T-helper 1 cell treated with Interleukin-12 subunit alpha and Interleukin-12 subunit beta and Interleukin-4 antibody, amounts not matched to agents 30 μg/mL and 1 μg/mL, for 36 hours (primary cell): ENCODE measurements around the gene CDK19.
"Not testable (repeated sequence)": the region's sequence is repeated elsewhere in the genome, so short reads cannot be mapped to it uniquely, and the experiment has no call there.

Experiments used
- H3K27ac Mint-ChIP-seq: one replicate; pipeline ENCODE4 v1.8.0; 2021; ENCODE audit warnings: mild to moderate bottlenecking, mixed read lengths
- H3K27me3 Mint-ChIP-seq: one replicate; pipeline ENCODE4 v1.8.0; 2021; ENCODE audit warnings: low read depth, mixed read lengths
- H3K36me3 Mint-ChIP-seq: one replicate; pipeline ENCODE4 v1.8.0; 2021; ENCODE audit warnings: low read depth, mixed read lengths
- H3K4me1 Mint-ChIP-seq: one replicate; pipeline ENCODE4 v1.8.0; 2021; ENCODE audit warnings: low read depth, mixed read lengths
- H3K4me3 Mint-ChIP-seq: one replicate; pipeline ENCODE4 v1.8.0; 2021; ENCODE audit warnings: mild to moderate bottlenecking, moderate library complexity, mixed read lengths
- H3K9me3 Mint-ChIP-seq: one replicate; pipeline ENCODE4 v1.8.0; 2021; ENCODE audit warnings: mixed read lengths

Gene CDK19

GRCh38 chr6:110815411-110816409 is at the start of gene CDK19:
Gene CDK19, minus strand, starts transcription at chr6:110815469. Its CDS starts 333 bp downstream, at chr6:110815136.
- Mint-ChIP-seq H3K4me3 (peak within 1 kb of the TSS; percentile 99), H3K27ac (peak within 1 kb of the TSS; percentile 99), H3K4me1 (peaks cover 30% of the 10 kb centered on the region), H3K9me3 (no peaks in the 10 kb centered on the region), H3K27me3 (no peaks in the 10 kb centered on the region), H3K36me3 (peaks cover 1% of the 10 kb centered on the region)

- Mint-ChIP-seq H3K4me1 (peaks cover 6% of the 10 kb centered on the region), H3K9me3 (no peaks in the 10 kb centered on the region), H3K27me3 (no peaks in the 10 kb centered on the region), H3K36me3 (no peaks in the 10 kb centered on the region), H3K27ac (no peak overlapping the region), H3K4me3 (no peak overlapping the region)
These were observed 49.6 kb upstream of the CDK19 start for GRCh38 chr6:110864824-110865223.

GRCh38 chr6:110859335-110859792 is 44.1 kb upstream of the CDK19 start:
- H3K36me3 Mint-ChIP-seq, result no peaks in the 10 kb centered on the region
- peaks cover 4% of the 10 kb centered on the region for H3K4me1 Mint-ChIP-seq
- no peak overlapping the region for H3K4me3 Mint-ChIP-seq
- H3K9me3 Mint-ChIP-seq, result no peaks in the 10 kb centered on the region
- no peaks in the 10 kb centered on the region for H3K27me3 Mint-ChIP-seq
- H3K27ac Mint-ChIP-seq, result peak overlapping the region; percentile 52

GRCh38 chr6:110858562-110859214 is 43.4 kb upstream of the CDK19 start:
- Mint-ChIP-seq H3K4me1 (peaks cover 4% of the 10 kb centered on the region), H3K27me3 (no peaks in the 10 kb centered on the region), H3K4me3 (no peak overlapping the region), H3K27ac (peak overlapping the region; percentile 52), H3K9me3 (no peaks in the 10 kb centered on the region), H3K36me3 (no peaks in the 10 kb centered on the region)

- no peaks in the 10 kb centered on the region for H3K27me3 Mint-ChIP-seq
- H3K4me1 Mint-ChIP-seq, result peaks cover 4% of the 10 kb centered on the region
- no peak overlapping the region for H3K27ac Mint-ChIP-seq
These were observed 42.7 kb upstream of the CDK19 start for GRCh38 chr6:110858016-110858415.

GRCh38 chr6:110856296-110856695 is 41.0 kb upstream of the CDK19 start:
- H3K27me3 Mint-ChIP-seq, result no peaks in the 10 kb centered on the region
- peaks cover 4% of the 10 kb centered on the region for H3K4me1 Mint-ChIP-seq
- H3K4me3 Mint-ChIP-seq, result no peak overlapping the region
- H3K9me3 Mint-ChIP-seq, result no peaks in the 10 kb centered on the region
- H3K36me3 Mint-ChIP-seq, result no peaks in the 10 kb centered on the region
- no peak overlapping the region for H3K27ac Mint-ChIP-seq

More at GRCh38 chr6:110858016-110858415, 42.7 kb upstream of the CDK19 start:
- Mint-ChIP-seq H3K9me3 (no peaks in the 10 kb centered on the region), H3K36me3 (no peaks in the 10 kb centered on the region), H3K4me3 (no peak overlapping the region)

- H3K27ac Mint-ChIP-seq, result no peak overlapping the region
- no peaks in the 10 kb centered on the region for H3K4me1 Mint-ChIP-seq
- no peaks in the 10 kb centered on the region for H3K9me3 Mint-ChIP-seq
- no peak overlapping the region for H3K4me3 Mint-ChIP-seq
- peaks cover 7% of the 10 kb centered on the region for H3K27me3 Mint-ChIP-seq
- H3K36me3 Mint-ChIP-seq, result no peaks in the 10 kb centered on the region
These were observed 38.6 kb upstream of the CDK19 start for GRCh38 chr6:110853754-110854477.

- Mint-ChIP-seq H3K4me1 (no peaks in the 10 kb centered on the region), H3K9me3 (no peaks in the 10 kb centered on the region), H3K27ac (no peak overlapping the region), H3K4me3 (no peak overlapping the region), H3K27me3 (peaks cover 11% of the 10 kb centered on the region), H3K36me3 (no peaks in the 10 kb centered on the region)
These were observed 37.5 kb upstream of the CDK19 start for GRCh38 chr6:110852773-110853172.

- no peaks in the 10 kb centered on the region for H3K4me1 Mint-ChIP-seq
- H3K4me3 Mint-ChIP-seq, result no peak overlapping the region
- H3K36me3 Mint-ChIP-seq, result no peaks in the 10 kb centered on the region
- H3K9me3 Mint-ChIP-seq, result no peaks in the 10 kb centered on the region
- H3K27ac Mint-ChIP-seq, result no peak overlapping the region
- H3K27me3 Mint-ChIP-seq, result peaks cover 11% of the 10 kb centered on the region
These were observed 34.5 kb upstream of the CDK19 start for GRCh38 chr6:110849781-110850180.

- no peak overlapping the region for H3K4me3 Mint-ChIP-seq
- H3K9me3 Mint-ChIP-seq, result no peaks in the 10 kb centered on the region
- no peaks in the 10 kb centered on the region for H3K36me3 Mint-ChIP-seq
- peaks cover 5% of the 10 kb centered on the region for H3K27me3 Mint-ChIP-seq
- H3K4me1 Mint-ChIP-seq, result no peaks in the 10 kb centered on the region
- H3K27ac Mint-ChIP-seq, result no peak overlapping the region
These were observed 26.0 kb upstream of the CDK19 start for GRCh38 chr6:110841266-110841665.

- H3K27me3 Mint-ChIP-seq, H3K4me3 Mint-ChIP-seq, H3K36me3 Mint-ChIP-seq, H3K9me3 Mint-ChIP-seq, H3K4me1 Mint-ChIP-seq, H3K27ac Mint-ChIP-seq: not testable (repeated sequence)
These were observed 20.5 kb upstream of the CDK19 start for GRCh38 chr6:110835751-110836150.

- Mint-ChIP-seq H3K4me1 (no peaks in the 10 kb centered on the region), H3K4me3 (no peak overlapping the region), H3K36me3 (no peaks in the 10 kb centered on the region), H3K9me3 (no peaks in the 10 kb centered on the region), H3K27ac (no peak overlapping the region), H3K27me3 (peaks cover 5% of the 10 kb centered on the region)
These were observed 18.6 kb upstream of the CDK19 start for GRCh38 chr6:110833831-110834230.

GRCh38 chr6:110831405-110831804 is 16.1 kb upstream of the CDK19 start:
- Mint-ChIP-seq H3K27ac (no peak overlapping the region), H3K9me3 (no peaks in the 10 kb centered on the region), H3K36me3 (no peaks in the 10 kb centered on the region), H3K4me3 (no peak overlapping the region), H3K4me1 (no peaks in the 10 kb centered on the region), H3K27me3 (no peaks in the 10 kb centered on the region)

GRCh38 chr6:110828396-110828795 is 13.1 kb upstream of the CDK19 start:
- Mint-ChIP-seq H3K36me3 (no peaks in the 10 kb centered on the region), H3K27me3 (peaks cover 7% of the 10 kb centered on the region), H3K4me1 (no peaks in the 10 kb centered on the region), H3K27ac (no peak overlapping the region), H3K4me3 (no peak overlapping the region), H3K9me3 (no peaks in the 10 kb centered on the region)
